ENCODE results near the gene TDRD9. TPM values are rescaled to one million over a fixed set of nuclear protein-coding genes. Genes with fewer than 3 reads are reported as not detected.

TDRD9 gene
- total RNA-seq, 4 donors from 2014 or later, result 2.0 to 3.2 (median 2.6) TPM

DNA sequence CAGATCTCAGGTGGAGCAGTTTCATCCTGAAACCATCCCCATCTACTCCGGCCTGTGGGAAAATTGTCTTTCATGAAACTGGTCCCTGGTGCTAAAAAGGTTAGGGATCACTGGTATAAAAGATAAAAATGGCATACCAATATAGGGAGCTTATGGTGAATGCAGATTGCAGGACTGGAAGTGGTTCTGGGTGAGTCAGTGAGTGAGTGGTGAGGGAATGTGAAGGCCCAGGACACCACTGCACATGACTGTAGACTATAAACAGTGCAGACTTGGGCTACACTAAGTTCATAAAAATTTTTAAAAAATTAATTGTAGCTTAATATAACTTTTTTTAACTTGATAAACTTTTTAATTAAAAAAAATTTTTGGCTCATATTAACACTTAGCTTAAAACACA, 81.0 kb downstream of the TDRD9 start:
- no peak overlapping the region for H3K27ac ChIP-seq (replicated peaks in 1 of 4)
- no peak overlapping the region for H3K4me3 ChIP-seq
- no peaks in the 10 kb centered on the region for H3K27me3 ChIP-seq

DNA sequence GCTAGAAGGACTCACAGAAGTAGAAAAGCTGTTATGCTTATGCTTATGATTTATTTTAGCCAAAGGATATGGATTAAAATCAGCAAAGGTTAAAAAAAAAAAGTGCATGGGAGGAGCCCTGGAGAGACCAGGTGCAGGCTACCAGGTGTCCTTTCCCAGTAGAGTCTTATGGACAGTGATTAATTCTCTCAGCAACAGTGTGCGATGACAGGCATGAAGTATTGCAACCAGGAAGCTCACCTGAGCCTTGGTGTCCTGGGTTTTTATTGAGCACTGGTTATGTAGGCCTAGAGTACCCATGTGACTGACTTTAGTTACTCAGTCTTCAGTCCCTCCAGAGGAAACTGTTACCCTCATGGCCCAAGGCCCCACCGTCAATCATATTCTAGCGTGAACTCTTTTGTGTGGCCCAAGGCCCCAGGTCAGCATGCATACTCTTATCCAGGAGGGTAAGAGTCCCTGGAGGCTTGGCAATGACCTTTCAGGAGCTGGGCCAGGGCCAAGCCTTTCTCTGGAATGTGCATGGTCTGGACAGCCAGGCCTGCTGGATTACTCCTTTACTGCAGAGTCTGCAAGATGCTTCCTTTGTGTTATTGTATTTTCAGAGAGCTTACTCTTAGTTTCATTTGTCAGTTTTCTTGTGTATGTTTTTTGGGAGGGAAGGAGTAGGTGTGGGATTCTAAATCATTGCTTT, 83.7 kb downstream of the TDRD9 start:
- Histone ChIP-seq H3K4me1 (no peaks in the 10 kb centered on the region), H3K9me3 (no peaks in the 10 kb centered on the region), H3K36me3 (no peaks in the 10 kb centered on the region), H3K4me3 (no peak overlapping the region), H3K27me3 (no peaks in the 10 kb centered on the region), H3K27ac (replicated peaks in 1 of 4) (no peak overlapping the region)
- TF ChIP-seq POLR2AphosphoS5 (IDR thresholded peaks at IDR 0.05) (no peak), POLR2A (IDR thresholded peaks at IDR 0.05; ENCODE audit: low read depth) (no peak), EP300 (IDR thresholded peaks at IDR 0.05) (no peak)
- TF ChIP-seq, protein P1, sequence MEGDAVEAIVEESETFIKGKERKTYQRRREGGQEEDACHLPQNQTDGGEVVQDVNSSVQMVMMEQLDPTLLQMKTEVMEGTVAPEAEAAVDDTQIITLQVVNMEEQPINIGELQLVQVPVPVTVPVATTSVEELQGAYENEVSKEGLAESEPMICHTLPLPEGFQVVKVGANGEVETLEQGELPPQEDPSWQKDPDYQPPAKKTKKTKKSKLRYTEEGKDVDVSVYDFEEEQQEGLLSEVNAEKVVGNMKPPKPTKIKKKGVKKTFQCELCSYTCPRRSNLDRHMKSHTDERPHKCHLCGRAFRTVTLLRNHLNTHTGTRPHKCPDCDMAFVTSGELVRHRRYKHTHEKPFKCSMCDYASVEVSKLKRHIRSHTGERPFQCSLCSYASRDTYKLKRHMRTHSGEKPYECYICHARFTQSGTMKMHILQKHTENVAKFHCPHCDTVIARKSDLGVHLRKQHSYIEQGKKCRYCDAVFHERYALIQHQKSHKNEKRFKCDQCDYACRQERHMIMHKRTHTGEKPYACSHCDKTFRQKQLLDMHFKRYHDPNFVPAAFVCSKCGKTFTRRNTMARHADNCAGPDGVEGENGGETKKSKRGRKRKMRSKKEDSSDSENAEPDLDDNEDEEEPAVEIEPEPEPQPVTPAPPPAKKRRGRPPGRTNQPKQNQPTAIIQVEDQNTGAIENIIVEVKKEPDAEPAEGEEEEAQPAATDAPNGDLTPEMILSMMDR (IDR thresholded peaks at IDR 0.05), result no peak
- intact Hi-C loops (cut with DNase I), result no loop called here
- DNase-seq (ENCODE audit: extremely low spot score), result no peak
- 97% methylated on average over 3 of the region's 3 CpGs for WGBS

More for the DNA sequence above, 81.0 kb downstream of the TDRD9 start:
- DNase-seq (ENCODE audit: extremely low spot score), result no peak
- Histone ChIP-seq H3K36me3 (no peaks in the 10 kb centered on the region), H3K4me1 (no peaks in the 10 kb centered on the region), H3K9me3 (no peaks in the 10 kb centered on the region)
- WGBS, result 88% methylated on average over 1 of the region's 1 CpG
- no peak for TF ChIP-seq POLR2A (IDR thresholded peaks at IDR 0.05; ENCODE audit: low read depth)
- no peak for TF ChIP-seq POLR2AphosphoS5 (IDR thresholded peaks at IDR 0.05)
- TF ChIP-seq, protein P1 (IDR thresholded peaks at IDR 0.05), result no peak
- TF ChIP-seq EP300 (IDR thresholded peaks at IDR 0.05), result no peak
- intact Hi-C loops (cut with DNase I), result no loop called here

DNA sequence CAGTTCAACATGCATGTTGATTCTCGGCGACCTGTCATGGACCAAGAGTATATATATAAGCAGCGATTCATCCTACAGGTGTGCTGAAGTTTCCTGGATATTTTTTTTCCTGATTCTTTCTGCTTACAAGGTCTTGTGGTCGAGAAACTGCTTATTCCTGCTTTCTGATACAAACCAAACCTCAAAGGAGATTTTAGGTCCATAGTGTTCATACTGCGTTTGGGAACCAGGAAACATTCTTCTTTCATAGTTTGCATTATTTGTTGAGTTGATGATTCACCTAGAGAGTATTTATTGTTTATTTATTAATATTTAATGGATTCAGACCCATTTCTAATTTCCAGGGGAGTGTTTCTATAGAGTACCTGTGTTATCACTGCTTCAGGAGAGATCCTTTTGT, 86.5 kb downstream of the TDRD9 start:
- Histone ChIP-seq H3K9me3 (no peaks in the 10 kb centered on the region), H3K27me3 (no peaks in the 10 kb centered on the region), H3K4me1 (no peaks in the 10 kb centered on the region), H3K27ac (replicated peaks in 1 of 4) (no peak overlapping the region), H3K4me3 (no peak overlapping the region), H3K36me3 (no peaks in the 10 kb centered on the region)
- WGBS, result 86% methylated on average over 5 of the region's 5 CpGs
- TF ChIP-seq POLR2A (IDR thresholded peaks at IDR 0.05; ENCODE audit: low read depth) (no peak), EP300 (IDR thresholded peaks at IDR 0.05) (no peak), POLR2AphosphoS5 (IDR thresholded peaks at IDR 0.05) (no peak)
- TF ChIP-seq, protein P1 (IDR thresholded peaks at IDR 0.05), result no peak
- intact Hi-C loops (cut with DNase I), result no loop called here
- DNase-seq (ENCODE audit: extremely low spot score), result no peak

DNA sequence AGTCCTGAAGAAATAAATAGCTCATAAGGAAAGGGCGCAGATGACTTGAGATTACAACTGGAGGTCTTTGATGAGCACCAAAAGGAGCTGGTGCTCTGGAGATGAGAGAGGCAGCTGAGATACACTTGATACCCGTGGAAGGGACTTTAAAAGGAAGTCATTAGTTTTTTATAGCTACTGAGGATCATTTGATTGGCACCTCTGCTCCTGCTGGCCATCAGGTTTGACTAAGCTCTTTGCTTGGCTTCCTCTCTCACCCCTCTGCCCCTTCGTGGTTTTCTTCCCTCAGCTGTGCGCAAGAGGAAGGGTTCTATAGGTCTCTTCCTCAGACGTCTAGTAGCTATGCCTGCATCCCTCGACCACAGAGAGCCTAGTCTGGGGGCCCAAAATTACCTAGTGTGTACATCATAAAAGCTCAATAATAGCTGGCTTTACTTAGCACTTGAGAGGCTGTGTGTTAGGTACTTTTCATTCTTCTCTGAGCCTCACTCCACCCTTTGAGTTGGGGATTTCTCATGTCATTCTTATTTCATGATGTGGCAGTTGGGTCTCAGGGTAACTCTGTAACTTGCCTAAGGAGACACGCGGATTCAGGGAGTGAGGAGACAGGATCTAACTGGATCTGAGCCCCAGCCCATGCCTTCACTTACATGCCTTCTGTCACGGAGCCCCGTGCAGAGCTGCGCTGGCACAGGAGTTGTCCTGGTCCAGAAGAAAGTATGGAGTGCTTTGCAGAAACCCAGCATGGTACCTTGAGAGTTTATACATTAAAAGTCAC, 88.8 kb downstream of the TDRD9 start:
- H3K36me3 ChIP-seq, result no peaks in the 10 kb centered on the region
- no peak overlapping the region for H3K27ac ChIP-seq (replicated peaks in 1 of 4)
- no peaks in the 10 kb centered on the region for H3K9me3 ChIP-seq
- no peak for DNase-seq (ENCODE audit: extremely low spot score)
- TF ChIP-seq EP300 (IDR thresholded peaks at IDR 0.05), result no peak
- TF ChIP-seq POLR2AphosphoS5 (IDR thresholded peaks at IDR 0.05), result no peak
- no peak for TF ChIP-seq POLR2A (IDR thresholded peaks at IDR 0.05; ENCODE audit: low read depth)
- TF ChIP-seq, protein P1 (IDR thresholded peaks at IDR 0.05), result no peak
- no peak overlapping the region for H3K4me3 ChIP-seq
- intact Hi-C loops (cut with DNase I), result no loop called here
- 80% methylated on average over 11 of the region's 11 CpGs for WGBS
- peaks cover 0 to 9% (median 0%) of the 10 kb centered on the region in 4 donors for H3K27me3 ChIP-seq
- no peaks in the 10 kb centered on the region for H3K4me1 ChIP-seq

All from esophagus muscularis mucosa (tissue), 4 donors.